Neuronal stem cell (in vitro differentiated cells): ENCODE measurements around the gene PHF1.
A peak's percentile ranks its signal among the peaks of the same experiment; 100 is the strongest.
"Not testable (repeated sequence)": the region's sequence is repeated elsewhere in the genome, so short reads cannot be mapped to it uniquely, and the experiment has no call there.

Source experiments
- DNase-seq: peaks from one replicate; pipeline ENCODE4 v3.0.0-alpha.2; 2013; ENCODE audit warnings: low spot score
- H2AFZ ChIP-seq: one replicate; pipeline ENCODE4 v1.6.1; 2013; ENCODE audit warnings: mild to moderate bottlenecking, low read length, inconsistent platforms
- H2AK5ac ChIP-seq: 2 replicates; pipeline ENCODE4 v1.6.1; 2013; ENCODE audit warnings: low read depth, mild to moderate bottlenecking, inconsistent platforms, low read length, moderate library complexity, mixed read lengths
- H2BK120ac ChIP-seq: 2 replicates; pipeline ENCODE4 v1.6.1; 2013; ENCODE audit warnings: low read depth, mild to moderate bottlenecking, inconsistent platforms, low read length, moderate library complexity, mixed read lengths
- H2BK12ac ChIP-seq: one replicate; pipeline ENCODE4 v1.6.1; 2013; ENCODE audit warnings: low read length, inconsistent platforms
- H2BK15ac ChIP-seq: 2 replicates; pipeline ENCODE4 v1.6.1; 2013; ENCODE audit warnings: mild to moderate bottlenecking, low read length, inconsistent platforms, mixed read lengths
- H2BK5ac ChIP-seq: one replicate; pipeline ENCODE4 v1.6.1; 2013; ENCODE audit warnings: inconsistent platforms, mild to moderate bottlenecking, low read length, moderate library complexity
- H3K14ac ChIP-seq: one replicate; pipeline ENCODE4 v1.6.1; 2013; ENCODE audit warnings: low read length, inconsistent platforms
- H3K18ac ChIP-seq: 2 replicates; pipeline ENCODE4 v1.6.1; 2013; ENCODE audit warnings: low read length, inconsistent platforms
- H3K23ac ChIP-seq: 2 replicates; pipeline ENCODE4 v1.6.1; 2013; ENCODE audit warnings: low read depth, mild to moderate bottlenecking, mixed read lengths, low read length, inconsistent platforms; ENCODE audit not compliant: poor library complexity
- H3K27ac ChIP-seq: replicated peaks from 3 replicates; pipeline ENCODE4 v1.5.1; 2013; ENCODE audit warnings: low read length, inconsistent platforms
- H3K27me3 ChIP-seq, 3 experiments: 2 replicates each; pipeline ENCODE4 v1.6.1; 2013; ENCODE audit warnings: low read length in 3 of 3, mild to moderate bottlenecking in 2 of 3, inconsistent platforms in 1 of 3, low read depth in 1 of 3, mixed read lengths in 1 of 3, moderate library complexity in 1 of 3; ENCODE audit not compliant: control insufficient read depth in 3 of 3, insufficient read depth in 3 of 3
- H3K36me3 ChIP-seq, 2 donors: replicated peaks in 1 of 2; 2 replicates each; pipeline ENCODE4 v1.6.1; 2013; ENCODE audit warnings: low read length in 2 of 2; ENCODE audit not compliant: control insufficient read depth in 2 of 2, insufficient read depth in 2 of 2
- H3K4ac ChIP-seq: 2 replicates; pipeline ENCODE4 v1.6.1; 2013; ENCODE audit warnings: inconsistent platforms, mild to moderate bottlenecking, low read length, moderate library complexity
- H3K4me1 ChIP-seq, 2 donors: 1 replicate in 1 of 2; 2 replicates in 1 of 2; pipeline ENCODE4 v1.6.1; 2013; ENCODE audit warnings: low read length in 2 of 2, low read depth in 1 of 2; ENCODE audit not compliant: control insufficient read depth in 2 of 2, insufficient read depth in 1 of 2
- H3K4me2 ChIP-seq: one replicate; pipeline ENCODE4 v1.6.1; 2013; ENCODE audit warnings: mild to moderate bottlenecking, low read length, inconsistent platforms; ENCODE audit not compliant: insufficient read depth, poor library complexity, severe bottlenecking
- H3K4me3 ChIP-seq, 2 donors: 2 replicates each; pipeline ENCODE4 v1.5.1; 2013; ENCODE audit warnings: low read length in 2 of 2, mild to moderate bottlenecking in 2 of 2, inconsistent platforms in 1 of 2, moderate library complexity in 1 of 2
- H3K79me1 ChIP-seq: one replicate; pipeline ENCODE4 v1.6.1; 2013; ENCODE audit warnings: low read depth, mild to moderate bottlenecking, inconsistent platforms, low read length, moderate library complexity
- H3K9ac ChIP-seq: one replicate; pipeline ENCODE4 v1.6.1; 2013; ENCODE audit warnings: mild to moderate bottlenecking, low read depth, low read length, inconsistent platforms; ENCODE audit not compliant: poor library complexity
- H3K9me3 ChIP-seq, 2 donors: replicated peaks in 1 of 2; 2 replicates each; pipeline versions ENCODE3 to v1.6.1; 2013; ENCODE audit warnings: low read length in 2 of 2, mild to moderate bottlenecking in 2 of 2, inconsistent platforms in 1 of 2, low read depth in 1 of 2, mixed read lengths in 1 of 2, moderate library complexity in 1 of 2; ENCODE audit not compliant: control insufficient read depth in 2 of 2, insufficient read depth in 1 of 2
- H4K8ac ChIP-seq: one replicate; pipeline ENCODE4 v1.6.1; 2013; ENCODE audit warnings: low read depth, mild to moderate bottlenecking, inconsistent platforms, low read length, moderate library complexity
- H4K91ac ChIP-seq: one replicate; pipeline ENCODE4 v1.6.1; 2013; ENCODE audit warnings: low read length, low read depth, mild to moderate bottlenecking, inconsistent platforms; ENCODE audit not compliant: poor library complexity
- WGBS, 2 donors: extraction: QIAGEN DNeasy Blood & Tissue Kit; methylation state at CpG; one replicate each; pipeline ENCODE4 v1.1.7; 2013; ENCODE audit warnings: missing lambda C conversion rate in 2 of 2, mixed read lengths in 1 of 2; ENCODE audit not compliant: insufficient read length in 2 of 2, insufficient replicate concordance in 1 of 2; ENCODE audit errors: extremely low coverage in 2 of 2; 5-methylcytosine and 5-hydroxymethylcytosine counted together

Gene PHF1

GRCh38 chr6:33392595-33392948 lies 18.2 kb upstream of the PHF1 start:
- Histone ChIP-seq H2BK5ac (no peak overlapping the region), H2BK15ac (no peak overlapping the region), H3K9ac (no peak overlapping the region), H3K9me3 (no peaks in the 10 kb centered on the region), H3K4me3 (peak overlapping the region; percentile 85 to 97), H3K23ac (no peak overlapping the region), H3K27me3 (no peaks in the 10 kb centered on the region), H3K4ac (no peak overlapping the region), H3K79me1 (peaks cover 8% of the 10 kb centered on the region), H4K91ac (no peak overlapping the region), H3K4me1 (peaks cover 8 to 18% of the 10 kb centered on the region in 2 donors), H3K14ac (no peak overlapping the region), H2AFZ (peak overlapping the region; percentile 87), H3K27ac (no peak overlapping the region), H3K4me2 (peak overlapping the region; percentile 64), H3K36me3 (peaks cover 4 to 38% of the 10 kb centered on the region in 2 donors), H2AK5ac (no peak overlapping the region), H3K18ac (no peak overlapping the region), H2BK12ac (no peak overlapping the region), H2BK120ac (no peak overlapping the region), H4K8ac (no peak overlapping the region)
- WGBS, 2 donors: no CpG with 5 or more reads among the region's 5 CpGs
- DNase-seq: no peak

DNA sequence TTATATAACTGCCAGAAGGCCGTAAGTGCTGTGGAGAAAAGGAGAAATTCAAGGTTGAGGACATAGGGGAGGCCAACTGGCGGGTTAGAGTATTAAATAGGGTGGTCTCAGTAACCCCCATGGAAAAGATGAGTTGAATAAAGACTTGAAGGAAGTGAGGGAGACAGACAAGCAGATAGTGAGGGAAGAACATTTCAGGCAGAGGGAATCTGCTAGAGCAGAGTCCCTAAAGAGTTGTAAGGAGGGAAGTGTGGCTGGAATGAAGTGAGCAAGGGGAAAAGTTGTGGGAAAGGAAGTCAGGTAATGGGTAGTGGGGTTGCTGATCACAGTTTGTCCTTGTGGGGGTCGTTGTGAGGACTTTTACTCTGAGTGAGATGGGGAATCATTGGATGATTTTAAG lies 17.8 kb upstream of the PHF1 start:
- peak overlapping the region; percentile 64 for H3K4me2 ChIP-seq
- peak overlapping the region; percentile 85 to 97 for H3K4me3 ChIP-seq

DNA sequence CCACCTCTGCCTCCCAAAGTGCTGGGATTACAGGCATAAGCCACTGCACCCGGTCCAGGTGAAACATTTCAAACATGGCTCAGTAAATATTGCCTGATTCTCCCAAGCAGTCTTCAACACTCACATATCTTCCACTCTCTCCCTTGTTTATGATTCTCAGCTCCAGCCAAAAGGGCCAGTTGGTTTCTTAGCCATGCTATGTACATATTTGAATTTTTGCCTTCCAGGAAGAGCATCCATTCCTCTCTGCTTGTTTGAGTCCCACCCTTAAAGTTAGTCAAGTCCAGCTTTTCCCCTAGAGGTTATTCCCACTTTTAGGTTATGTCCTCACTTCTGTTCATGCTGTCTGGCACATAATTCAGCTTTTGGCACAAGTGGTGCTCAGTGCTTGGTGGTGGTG lies 13.3 kb upstream of the PHF1 start:
- Histone ChIP-seq H2BK12ac (no peak overlapping the region), H3K9me3 (no peaks in the 10 kb centered on the region), H3K4me3 (no peak overlapping the region), H3K27me3 (no peaks in the 10 kb centered on the region), H3K36me3 (peaks cover 21 to 87% of the 10 kb centered on the region in 2 donors), H3K9ac (no peak overlapping the region), H3K4me2 (no peak overlapping the region), H3K18ac (no peak overlapping the region), H2BK15ac (no peak overlapping the region), H3K23ac (no peak overlapping the region), H2BK120ac (no peak overlapping the region), H4K91ac (no peak overlapping the region), H2AFZ (no peak overlapping the region), H3K4ac (no peak overlapping the region), H3K14ac (no peak overlapping the region), H2BK5ac (no peak overlapping the region), H3K4me1 (peaks cover 5 to 13% of the 10 kb centered on the region in 2 donors), H4K8ac (no peak overlapping the region), H2AK5ac (no peak overlapping the region), H3K27ac (no peak overlapping the region), H3K79me1 (peaks cover 3% of the 10 kb centered on the region)
- DNase-seq: no peak
- no CpG with 5 or more reads among the region's 1 CpG for whole genome bisulfite sequencing, 2 donors

More for the DNA sequence above, 17.8 kb upstream of the PHF1 start:
- no peak overlapping the region for H4K8ac ChIP-seq
- H3K27me3 ChIP-seq: no peaks in the 10 kb centered on the region
- no peak overlapping the region for H3K27ac ChIP-seq
- H4K91ac ChIP-seq: no peak overlapping the region
- H3K36me3 ChIP-seq: peaks cover 7 to 42% of the 10 kb centered on the region in 2 donors
- no peak overlapping the region for H2BK12ac ChIP-seq
- no peak for DNase-seq
- no CpG with 5 or more reads among the region's 3 CpGs for WGBS, 2 donors
- H3K9me3 ChIP-seq: no peaks in the 10 kb centered on the region
- no peak overlapping the region for H2BK15ac ChIP-seq
- no peak overlapping the region for H2BK120ac ChIP-seq
- no peak overlapping the region for H3K18ac ChIP-seq
- no peak overlapping the region for H3K4ac ChIP-seq
- peaks cover 8% of the 10 kb centered on the region for H3K79me1 ChIP-seq
- no peak overlapping the region for H2BK5ac ChIP-seq
- no peak overlapping the region for H3K9ac ChIP-seq
- H3K14ac ChIP-seq: no peak overlapping the region
- H2AFZ ChIP-seq: no peak overlapping the region
- no peak overlapping the region for H2AK5ac ChIP-seq
- H3K4me1 ChIP-seq: peaks cover 8 to 18% of the 10 kb centered on the region in 2 donors
- H3K23ac ChIP-seq: no peak overlapping the region

DNA sequence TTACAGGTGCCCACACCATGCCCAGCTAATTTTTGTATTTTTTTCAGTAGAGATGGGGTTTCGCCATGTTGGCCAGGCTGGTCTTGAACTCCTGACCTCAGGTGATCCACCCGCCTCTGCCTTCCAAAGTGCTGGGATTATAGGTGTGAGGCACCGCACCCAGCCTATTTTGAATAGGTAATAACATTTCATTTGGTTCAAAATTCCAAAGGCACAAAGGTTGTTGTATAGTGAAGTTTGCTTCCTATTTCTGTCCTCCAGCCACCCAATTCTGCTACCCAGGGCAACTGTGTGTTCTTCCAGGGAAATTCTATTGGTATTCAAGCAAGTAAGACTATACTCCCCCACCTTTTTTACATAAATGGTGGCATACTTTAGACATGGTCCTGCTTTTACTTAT lies 12.2 kb upstream of the PHF1 start:
- H2BK12ac ChIP-seq, H3K9me3 ChIP-seq, H3K4me1 ChIP-seq, H2BK5ac ChIP-seq, H3K23ac ChIP-seq, H3K18ac ChIP-seq, H3K14ac ChIP-seq, H3K4ac ChIP-seq, H3K4me2 ChIP-seq, DNase-seq, H2BK120ac ChIP-seq, H3K9ac ChIP-seq, H2AK5ac ChIP-seq, H4K91ac ChIP-seq, H2AFZ ChIP-seq, H3K27ac ChIP-seq, H3K4me3 ChIP-seq, H3K27me3 ChIP-seq, H4K8ac ChIP-seq, H3K79me1 ChIP-seq, H2BK15ac ChIP-seq: not testable (repeated sequence)
- peaks cover 28 to 89% of the 10 kb centered on the region in 2 donors for H3K36me3 ChIP-seq
- WGBS, 2 donors: no CpG with 5 or more reads among the region's 3 CpGs
